Central memory CD8-positive, alpha-beta T cell (primary cell): ENCODE data around the gene CELF4.

ENCODE experiments used
- ATAC-seq: fragments of 150-1000 bp; cut with Tn5 transposase; replicated peaks from 2 replicates; pipeline ENCODE4 v1.10.0; 2022; ENCODE audit warnings: mild to moderate bottlenecking, moderate FRiP score, moderate number of reproducible peaks; ENCODE audit not compliant: poor library complexity, severe bottlenecking; ENCODE audit errors: extremely low read depth
- DNase-seq, 2 donors: peaks; one replicate each; pipeline ENCODE4 v3.0.0; 2021; ENCODE audit warnings: low spot score in 2 of 2
- H3K27ac Mint-ChIP-seq: one replicate; pipeline ENCODE4 v1.8.0; 2022; ENCODE audit warnings: low read depth, mild to moderate bottlenecking, moderate library complexity, mixed read lengths
- H3K27me3 Mint-ChIP-seq: one replicate; pipeline ENCODE4 v1.8.0; 2022; ENCODE audit warnings: mixed read lengths
- H3K36me3 Mint-ChIP-seq: one replicate; pipeline ENCODE4 v1.8.0; 2022; ENCODE audit warnings: mild to moderate bottlenecking, moderate library complexity, mixed read lengths; ENCODE audit not compliant: insufficient read depth
- H3K4me1 Mint-ChIP-seq: one replicate; pipeline ENCODE4 v1.8.0; 2022; ENCODE audit warnings: mixed read lengths
- H3K4me3 Mint-ChIP-seq: one replicate; pipeline ENCODE4 v1.8.0; 2022; ENCODE audit warnings: mild to moderate bottlenecking, moderate library complexity, mixed read lengths
- H3K9me3 Mint-ChIP-seq: one replicate; pipeline ENCODE4 v1.8.0; 2022; ENCODE audit warnings: mixed read lengths

CELF4 gene

DNA sequence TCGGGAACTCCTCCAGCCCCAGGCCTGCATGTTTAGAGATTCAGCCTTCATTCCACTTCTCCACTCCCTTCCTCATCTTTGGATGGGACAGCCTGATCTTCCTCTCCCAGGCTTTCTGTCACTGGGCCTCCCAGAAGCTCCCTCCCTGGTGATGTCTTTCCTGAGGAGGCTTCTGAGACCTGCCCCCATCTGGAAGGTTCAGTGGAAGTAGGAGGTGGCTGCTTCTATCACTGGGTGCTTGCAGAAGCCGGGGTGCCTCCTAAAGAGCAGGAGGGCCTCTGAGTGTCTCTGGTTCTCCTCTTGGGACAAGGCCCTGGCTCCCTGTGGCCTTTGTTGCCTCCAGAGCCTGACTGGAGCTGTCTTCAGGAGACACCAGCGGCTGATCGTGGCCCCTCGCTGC, 108.7 kb downstream of the CELF4 start:
- no peak overlapping the region for H3K27ac Mint-ChIP-seq
- no peaks in the 10 kb centered on the region for H3K9me3 Mint-ChIP-seq
- no peaks in the 10 kb centered on the region for H3K4me1 Mint-ChIP-seq
- DNase-seq (no peak), ATAC-seq (no peak)
- H3K27me3 Mint-ChIP-seq, result peaks cover 11% of the 10 kb centered on the region
- no peak overlapping the region for H3K4me3 Mint-ChIP-seq
- no peaks in the 10 kb centered on the region for H3K36me3 Mint-ChIP-seq

- Mint-ChIP-seq H3K4me3 (no peak overlapping the region), H3K4me1 (no peaks in the 10 kb centered on the region), H3K9me3 (no peaks in the 10 kb centered on the region), H3K27me3 (peaks cover 11% of the 10 kb centered on the region), H3K27ac (no peak overlapping the region), H3K36me3 (no peaks in the 10 kb centered on the region)
- DNase-seq, result no peak
- no peak for ATAC-seq
Observed at GRCh38 chr18:37456395-37456794, 109.2 kb downstream of the CELF4 start.

- Mint-ChIP-seq H3K4me3 (no peak overlapping the region), H3K4me1 (no peaks in the 10 kb centered on the region), H3K36me3 (no peaks in the 10 kb centered on the region), H3K27ac (no peak overlapping the region), H3K27me3 (peaks cover 19% of the 10 kb centered on the region), H3K9me3 (peaks cover 5% of the 10 kb centered on the region)
- ATAC-seq (no peak), DNase-seq (no peak)
Observed at GRCh38 chr18:37453752-37454151, 111.8 kb downstream of the CELF4 start.

GRCh38 chr18:37452682-37453385, 112.8 kb downstream of the CELF4 start:
- Mint-ChIP-seq H3K9me3 (peaks cover 5% of the 10 kb centered on the region), H3K4me3 (no peak overlapping the region), H3K27ac (no peak overlapping the region), H3K4me1 (no peaks in the 10 kb centered on the region), H3K36me3 (no peaks in the 10 kb centered on the region), H3K27me3 (peaks cover 20% of the 10 kb centered on the region)
- ATAC-seq, result no peak
- no peak for DNase-seq

GRCh38 chr18:37452015-37452414, 113.6 kb downstream of the CELF4 start:
- Mint-ChIP-seq H3K36me3 (no peaks in the 10 kb centered on the region), H3K4me3 (no peak overlapping the region), H3K27ac (no peak overlapping the region), H3K9me3 (peaks cover 5% of the 10 kb centered on the region), H3K4me1 (no peaks in the 10 kb centered on the region), H3K27me3 (peaks cover 20% of the 10 kb centered on the region)
- ATAC-seq (no peak), DNase-seq (no peak)

DNA sequence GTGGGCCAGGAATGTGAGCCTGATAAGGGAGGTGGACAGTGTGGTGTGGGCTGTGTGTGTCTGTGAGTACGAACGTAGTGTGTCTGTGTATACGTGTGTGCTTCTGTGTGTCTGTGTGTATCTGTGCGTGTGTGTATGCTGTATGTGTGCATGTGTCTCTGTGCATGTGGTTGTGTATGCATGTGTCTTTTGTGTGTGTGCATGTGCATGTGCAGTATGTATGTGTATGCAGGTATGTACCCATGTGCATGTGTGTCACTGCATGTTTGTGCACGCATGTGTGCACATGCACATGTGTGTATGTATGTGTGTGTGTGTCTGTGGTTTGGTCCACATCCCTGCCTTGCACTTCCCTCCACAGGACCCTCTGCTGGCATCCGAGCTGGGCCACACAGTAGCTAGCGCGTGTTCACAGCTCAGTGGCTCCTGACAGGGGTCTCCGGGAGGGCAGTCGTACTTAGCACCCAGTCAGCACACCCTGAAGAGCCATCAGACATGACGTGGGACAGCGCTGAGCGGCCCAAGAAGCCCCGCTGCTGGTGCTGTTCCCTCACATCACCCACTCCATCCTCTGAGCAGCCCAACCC, 114.3 kb downstream of the CELF4 start:
- Mint-ChIP-seq H3K36me3 (no peaks in the 10 kb centered on the region), H3K4me1 (no peaks in the 10 kb centered on the region), H3K27ac (no peak overlapping the region), H3K27me3 (peaks cover 20% of the 10 kb centered on the region), H3K4me3 (no peak overlapping the region), H3K9me3 (peaks cover 5% of the 10 kb centered on the region)
- no peak for DNase-seq
- ATAC-seq, result no peak

DNA sequence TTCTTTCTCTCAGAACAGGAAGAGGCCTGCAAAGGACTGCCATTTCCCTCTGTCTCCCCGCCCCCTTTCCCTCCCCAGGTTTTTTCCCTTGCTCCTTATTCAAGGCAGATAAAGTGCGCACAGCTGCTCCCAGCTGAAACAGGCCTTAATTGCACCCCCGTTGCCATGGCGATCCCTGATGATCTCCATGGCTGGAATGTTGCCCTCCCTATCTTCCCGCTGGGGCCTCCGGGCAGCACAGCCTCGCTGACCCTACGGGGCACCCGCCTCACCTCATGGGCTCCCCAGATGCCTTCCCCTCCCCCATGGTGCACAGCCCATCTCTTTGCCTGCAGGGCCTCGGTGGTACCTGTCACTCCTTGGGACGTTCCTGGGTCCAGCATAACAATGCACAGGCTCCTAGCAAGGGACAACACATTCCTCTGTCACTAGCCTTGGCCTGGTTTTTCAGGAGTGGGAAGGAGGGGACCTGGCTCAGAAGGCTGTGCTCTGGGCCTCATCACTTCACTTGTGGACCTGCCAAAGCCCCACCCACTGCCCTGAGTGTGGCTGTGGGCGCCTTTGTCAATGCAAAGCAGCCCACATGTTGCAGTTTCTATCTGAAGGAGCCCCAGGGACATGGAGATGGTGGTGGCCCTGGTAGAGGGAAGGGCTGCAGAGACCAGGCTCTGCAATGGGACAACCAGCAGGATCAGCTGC, 115.0 kb downstream of the CELF4 start:
- H3K36me3 Mint-ChIP-seq, result no peaks in the 10 kb centered on the region
- H3K9me3 Mint-ChIP-seq, result peaks cover 5% of the 10 kb centered on the region
- no peak overlapping the region for H3K27ac Mint-ChIP-seq
- ATAC-seq (no peak), DNase-seq (no peak)
- no peaks in the 10 kb centered on the region for H3K4me1 Mint-ChIP-seq
- H3K27me3 Mint-ChIP-seq, result peaks cover 20% of the 10 kb centered on the region
- H3K4me3 Mint-ChIP-seq, result no peak overlapping the region

- Mint-ChIP-seq H3K4me3 (no peak overlapping the region), H3K36me3 (no peaks in the 10 kb centered on the region), H3K4me1 (no peaks in the 10 kb centered on the region), H3K9me3 (peaks cover 5% of the 10 kb centered on the region), H3K27ac (no peak overlapping the region), H3K27me3 (peaks cover 20% of the 10 kb centered on the region)
- DNase-seq (no peak), ATAC-seq (no peak)
Observed at GRCh38 chr18:37449618-37450017, 116.0 kb downstream of the CELF4 start.

- Mint-ChIP-seq H3K27ac (no peak overlapping the region), H3K4me3 (no peak overlapping the region), H3K27me3 (peaks cover 25% of the 10 kb centered on the region), H3K36me3 (no peaks in the 10 kb centered on the region), H3K4me1 (no peaks in the 10 kb centered on the region), H3K9me3 (peaks cover 5% of the 10 kb centered on the region)
- ATAC-seq (no peak), DNase-seq (no peak)
Observed at GRCh38 chr18:37448946-37449345, 116.7 kb downstream of the CELF4 start.

DNA sequence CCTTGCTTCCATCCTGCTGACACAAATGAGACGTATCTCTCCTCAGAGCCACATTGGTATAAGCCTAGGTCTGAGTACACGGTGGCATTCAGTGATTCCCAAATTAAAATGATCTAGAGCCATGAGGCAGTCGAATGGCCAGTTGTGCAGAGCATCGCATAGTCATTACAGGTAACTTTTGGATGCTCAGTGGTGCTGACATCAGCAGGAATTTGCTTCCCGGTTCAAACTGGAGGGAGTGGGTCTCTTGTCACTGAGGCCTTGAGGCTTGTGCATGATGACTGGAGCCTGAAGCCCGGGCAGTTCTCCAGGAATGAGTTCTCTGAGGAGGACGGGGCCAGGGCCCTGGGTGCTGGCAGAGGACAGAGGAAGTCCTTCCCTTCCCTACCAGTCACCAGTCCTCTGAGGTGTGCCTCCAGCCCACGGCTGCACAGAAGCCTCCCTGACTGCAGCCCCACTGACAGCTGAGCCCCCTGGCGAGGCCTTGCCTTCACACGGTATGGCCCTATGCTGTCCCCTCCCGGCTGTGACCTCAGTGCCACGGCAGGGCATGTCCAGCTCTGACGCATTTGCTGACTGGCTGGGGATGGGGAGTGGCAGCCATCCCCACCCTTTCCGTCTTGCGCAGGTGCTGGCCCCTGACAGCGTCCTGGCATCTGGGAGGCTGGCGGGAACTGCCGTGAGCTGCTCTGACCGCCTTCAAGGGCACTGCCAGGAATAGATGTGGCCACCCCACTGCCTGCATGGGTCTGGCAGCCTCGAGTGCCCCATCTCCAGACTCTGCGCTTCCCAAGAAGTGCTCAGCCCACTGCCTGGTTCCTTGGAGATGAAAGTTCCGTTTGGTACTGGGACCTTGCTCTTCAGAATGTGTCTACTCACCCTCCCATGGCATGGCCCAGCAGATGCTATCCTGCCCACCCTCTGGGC, 117.4 kb downstream of the CELF4 start:
- no peak overlapping the region for H3K27ac Mint-ChIP-seq
- H3K27me3 Mint-ChIP-seq, result peaks cover 27% of the 10 kb centered on the region
- peaks cover 5% of the 10 kb centered on the region for H3K9me3 Mint-ChIP-seq
- no peak overlapping the region for H3K4me3 Mint-ChIP-seq
- ATAC-seq (no peak), DNase-seq (no peak)
- no peaks in the 10 kb centered on the region for H3K4me1 Mint-ChIP-seq
- no peaks in the 10 kb centered on the region for H3K36me3 Mint-ChIP-seq

DNA sequence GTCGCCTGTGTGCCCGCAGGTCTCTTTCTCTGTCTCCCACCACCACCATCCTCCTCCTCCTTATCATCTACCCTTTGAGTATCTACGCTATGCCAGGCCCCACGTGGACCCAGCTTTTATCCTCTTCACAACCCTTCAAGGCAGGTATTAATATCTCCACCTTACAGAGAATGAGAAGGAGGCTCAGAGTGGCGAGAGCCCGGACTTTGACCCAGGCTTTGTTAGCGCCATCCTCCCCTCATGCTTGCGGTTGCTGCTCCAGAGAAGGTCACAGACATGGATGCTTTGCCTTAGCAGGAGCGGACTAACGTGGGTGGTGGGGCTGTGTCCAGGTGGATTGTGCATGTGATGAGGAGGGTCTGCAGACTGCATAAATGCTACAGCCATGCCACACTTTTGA, 119.8 kb downstream of the CELF4 start:
- no peak for DNase-seq
- no peaks in the 10 kb centered on the region for H3K36me3 Mint-ChIP-seq
- no peak for ATAC-seq
- H3K9me3 Mint-ChIP-seq, result peaks cover 5% of the 10 kb centered on the region
- H3K27ac Mint-ChIP-seq, result no peak overlapping the region
- H3K4me1 Mint-ChIP-seq, result no peaks in the 10 kb centered on the region
- H3K4me3 Mint-ChIP-seq, result no peak overlapping the region
- H3K27me3 Mint-ChIP-seq, result peaks cover 19% of the 10 kb centered on the region

DNA sequence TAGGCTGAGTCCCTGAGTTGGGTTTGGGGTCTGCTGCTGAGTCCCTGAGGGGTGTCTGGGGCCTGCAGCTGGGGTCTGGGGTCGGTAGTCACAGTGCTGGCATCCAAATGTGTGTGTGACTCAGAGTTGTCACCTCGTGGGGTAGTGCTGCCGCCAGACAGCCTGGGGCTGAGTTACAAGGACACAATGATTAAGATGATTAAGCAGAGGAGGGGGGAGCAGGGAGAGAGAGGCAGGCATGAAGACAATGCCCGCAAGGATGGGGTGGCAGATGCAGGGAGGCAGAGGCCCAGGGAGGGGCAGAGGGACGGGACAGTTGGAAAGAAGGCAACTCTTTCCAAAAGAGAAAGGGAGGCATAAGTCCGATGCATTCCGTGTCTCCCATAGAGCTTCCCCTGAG, 120.2 kb downstream of the CELF4 start:
- ATAC-seq (no peak), DNase-seq (no peak)
- Mint-ChIP-seq H3K27ac (no peak overlapping the region), H3K4me1 (no peaks in the 10 kb centered on the region), H3K4me3 (no peak overlapping the region), H3K36me3 (no peaks in the 10 kb centered on the region), H3K9me3 (peaks cover 5% of the 10 kb centered on the region), H3K27me3 (peaks cover 19% of the 10 kb centered on the region)
